Measurements from ENCODE around the gene RAD1.

DNA sequence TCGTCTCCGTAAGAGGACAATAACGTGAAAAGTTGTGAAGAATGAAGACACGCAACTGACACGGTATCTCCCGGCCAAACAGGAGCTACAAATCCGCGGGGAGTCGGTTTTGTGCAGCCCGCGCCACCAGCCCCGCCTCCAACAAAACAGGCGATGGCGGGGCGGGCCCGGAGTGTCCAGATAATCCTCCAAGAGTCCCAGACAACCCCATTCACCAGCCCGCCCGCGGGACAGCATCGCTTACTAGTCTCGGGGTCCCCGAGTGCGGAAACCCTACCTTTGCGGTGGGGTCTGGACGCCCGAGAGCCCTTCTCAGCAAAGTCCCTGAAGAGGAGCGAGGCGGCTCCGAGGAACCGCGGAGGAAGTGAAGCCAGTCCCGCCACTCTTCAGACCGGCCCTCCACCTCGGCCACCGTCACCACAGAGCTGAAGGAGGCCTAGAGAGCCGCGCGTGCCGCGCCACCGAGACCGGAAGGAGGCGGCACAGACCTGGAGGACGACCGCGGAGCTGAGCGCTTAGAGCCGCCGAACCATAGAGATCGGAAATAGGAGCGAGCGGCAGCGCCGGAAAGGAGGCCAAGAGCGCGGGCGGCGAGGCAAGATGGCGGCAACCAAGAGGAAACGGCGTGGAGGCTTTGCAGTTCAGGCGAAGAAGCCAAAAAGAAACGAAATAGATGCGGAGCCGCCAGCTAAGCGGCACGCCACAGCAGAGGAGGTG lies at the start of gene RAD1, which contains the start of gene BRIX1:
- TF ChIP-seq, protein P1, sequence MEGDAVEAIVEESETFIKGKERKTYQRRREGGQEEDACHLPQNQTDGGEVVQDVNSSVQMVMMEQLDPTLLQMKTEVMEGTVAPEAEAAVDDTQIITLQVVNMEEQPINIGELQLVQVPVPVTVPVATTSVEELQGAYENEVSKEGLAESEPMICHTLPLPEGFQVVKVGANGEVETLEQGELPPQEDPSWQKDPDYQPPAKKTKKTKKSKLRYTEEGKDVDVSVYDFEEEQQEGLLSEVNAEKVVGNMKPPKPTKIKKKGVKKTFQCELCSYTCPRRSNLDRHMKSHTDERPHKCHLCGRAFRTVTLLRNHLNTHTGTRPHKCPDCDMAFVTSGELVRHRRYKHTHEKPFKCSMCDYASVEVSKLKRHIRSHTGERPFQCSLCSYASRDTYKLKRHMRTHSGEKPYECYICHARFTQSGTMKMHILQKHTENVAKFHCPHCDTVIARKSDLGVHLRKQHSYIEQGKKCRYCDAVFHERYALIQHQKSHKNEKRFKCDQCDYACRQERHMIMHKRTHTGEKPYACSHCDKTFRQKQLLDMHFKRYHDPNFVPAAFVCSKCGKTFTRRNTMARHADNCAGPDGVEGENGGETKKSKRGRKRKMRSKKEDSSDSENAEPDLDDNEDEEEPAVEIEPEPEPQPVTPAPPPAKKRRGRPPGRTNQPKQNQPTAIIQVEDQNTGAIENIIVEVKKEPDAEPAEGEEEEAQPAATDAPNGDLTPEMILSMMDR (IDR thresholded peaks at IDR 0.05), result no peak
- TF ChIP-seq EZH2 (IDR thresholded peaks at IDR 0.05; ENCODE audit: borderline replicate concordance, insufficient read depth, low read depth, low read length, poor library complexity, severe bottlenecking), result no peak
